WTC11 (cell line): ENCODE measurements around the gene LYG1. TPM values are rescaled to one million over a fixed set of nuclear protein-coding genes. Genes with fewer than 3 reads are reported as not detected.
A peak's percentile ranks its signal among the peaks of the same experiment; 100 is the strongest.

Experiments
- ATF2 ChIP-seq: sonication (generic); formaldehyde crosslinking; IDR thresholded peaks from 2 replicates; pipeline ENCODE4 v1.8.1; 2022; ENCODE audit warnings: low read depth, missing genetic modification reagents, borderline replicate concordance
- ATF6 ChIP-seq: sonication (generic); formaldehyde crosslinking; IDR thresholded peaks from 2 replicates; pipeline ENCODE4 v1.8.1; 2023; ENCODE audit warnings: mild to moderate bottlenecking, missing genetic modification reagents
- CBFB ChIP-seq: sonication (generic); formaldehyde crosslinking; IDR thresholded peaks from 2 replicates; pipeline ENCODE4 v1.8.1; 2022; ENCODE audit warnings: mild to moderate bottlenecking, low read depth, missing genetic modification reagents
- CREM ChIP-seq: sonication (generic); formaldehyde crosslinking; IDR thresholded peaks from 2 replicates; pipeline ENCODE4 v1.8.1; 2022; ENCODE audit warnings: mild to moderate bottlenecking, missing genetic modification reagents, moderate library complexity
- ETV6 ChIP-seq: sonication (generic); formaldehyde crosslinking; IDR thresholded peaks from 2 replicates; pipeline ENCODE4 v1.8.1; 2022; ENCODE audit warnings: mild to moderate bottlenecking, missing genetic modification reagents
- FOXK1 ChIP-seq: sonication (generic); formaldehyde crosslinking; IDR thresholded peaks from 2 replicates; pipeline ENCODE4 v1.8.0; 2022; ENCODE audit warnings: mild to moderate bottlenecking, moderate library complexity, missing genetic modification reagents
- FOXP4 ChIP-seq: sonication (generic); formaldehyde crosslinking; IDR thresholded peaks from 2 replicates; pipeline ENCODE4 v1.8.0; 2022; ENCODE audit warnings: mild to moderate bottlenecking, missing genetic modification reagents
- GABPB1 ChIP-seq: sonication (generic); formaldehyde crosslinking; IDR thresholded peaks from 2 replicates; pipeline ENCODE4 v1.8.1; 2023; ENCODE audit warnings: mild to moderate bottlenecking, missing genetic modification reagents
- HMGA2 ChIP-seq: fragments of 250-450 bp; sonication (Bioruptor Pico); IDR thresholded peaks from 2 replicates; pipeline ENCODE4 v1.4.0; 2021; ENCODE audit warnings: mild to moderate bottlenecking, moderate library complexity
- MAX ChIP-seq: sonication (generic); formaldehyde crosslinking; IDR thresholded peaks from 2 replicates; pipeline ENCODE4 v1.8.0; 2022; ENCODE audit warnings: mild to moderate bottlenecking, missing genetic modification reagents
- OVOL2 ChIP-seq: fragments of 250-450 bp; sonication (Bioruptor Pico); IDR thresholded peaks from 2 replicates; pipeline ENCODE4 v1.9.0; 2021; ENCODE audit warnings: mild to moderate bottlenecking, borderline replicate concordance
- RORB ChIP-seq: fragments of 250-450 bp; sonication (Bioruptor Pico); IDR thresholded peaks from 2 replicates; pipeline ENCODE4 v1.9.0; 2021; ENCODE audit warnings: mild to moderate bottlenecking
- SMAD4 ChIP-seq: sonication (generic); formaldehyde crosslinking; IDR thresholded peaks from 2 replicates; pipeline ENCODE4 v1.8.0; 2022; ENCODE audit warnings: mild to moderate bottlenecking, missing genetic modification reagents
- SP1 ChIP-seq: sonication (generic); formaldehyde crosslinking; conservative IDR thresholded peaks from 2 replicates; pipeline ENCODE4 v1.8.1; 2022; ENCODE audit warnings: missing genetic modification reagents
- USF2 ChIP-seq: sonication (generic); formaldehyde crosslinking; IDR thresholded peaks from 2 replicates; pipeline ENCODE4 v1.8.1; 2023; ENCODE audit warnings: mild to moderate bottlenecking, missing genetic modification reagents, moderate library complexity
- ZBTB21 ChIP-seq: sonication (generic); formaldehyde crosslinking; IDR thresholded peaks from 2 replicates; pipeline ENCODE4 v1.8.1; 2023; ENCODE audit warnings: mild to moderate bottlenecking, missing genetic modification reagents, borderline replicate concordance
- ZNF121 ChIP-seq: sonication (generic); formaldehyde crosslinking; IDR thresholded peaks from 2 replicates; pipeline ENCODE4 v1.8.0; 2023; ENCODE audit warnings: missing genetic modification reagents
- ZNF263 ChIP-seq: sonication (generic); formaldehyde crosslinking; IDR thresholded peaks from 2 replicates; pipeline ENCODE4 v1.8.1; 2022; ENCODE audit warnings: low read depth, mild to moderate bottlenecking, moderate library complexity, missing genetic modification reagents
- ZNF281 ChIP-seq: sonication (generic); formaldehyde crosslinking; IDR thresholded peaks from 2 replicates; pipeline ENCODE4 v1.8.0; 2023; ENCODE audit warnings: mild to moderate bottlenecking, missing genetic modification reagents
- ZNF317 ChIP-seq: sonication (generic); formaldehyde crosslinking; IDR thresholded peaks from 2 replicates; pipeline ENCODE4 v1.8.1; 2023; ENCODE audit warnings: low read depth, mild to moderate bottlenecking, moderate library complexity, missing genetic modification reagents, borderline replicate concordance
- ZNF423 ChIP-seq: fragments of 250-450 bp; sonication (Bioruptor Pico); IDR thresholded peaks from 2 replicates; pipeline ENCODE4 v2.1.2; 2022; ENCODE audit warnings: mild to moderate bottlenecking, moderate library complexity
- ZNF425 ChIP-seq: fragments of 250-450 bp; sonication (Bioruptor Pico); conservative IDR thresholded peaks from 2 replicates; pipeline ENCODE4 v1.9.0; 2021; ENCODE audit warnings: mild to moderate bottlenecking
- total RNA-seq: library from RNA; stranded (reverse); gene quantifications from 3 replicates; pipeline ENCODE4 v1.2.3, GENCODE V29; 2021
- TF ChIP-seq, protein P1 (sequence below): fragments of 250-450 bp; sonication (Bioruptor Pico); IDR thresholded peaks from 2 replicates; pipeline ENCODE4 v1.8.0; 2021; ENCODE audit warnings: mild to moderate bottlenecking
- TF ChIP-seq, protein P2 (sequence below): fragments of 250-450 bp; sonication (Bioruptor Pico); IDR thresholded peaks from 2 replicates; pipeline ENCODE4 v1.9.0; 2021; ENCODE audit warnings: moderate library complexity, mild to moderate bottlenecking, inconsistent platforms, borderline replicate concordance

Gene LYG1
- total RNA-seq, 1 experiment from 2014 or later, result 0.35 TPM

- TF ChIP-seq ZNF281, result no peak
- TF ChIP-seq GABPB1 (CRISPR knock-in tag), result peak; percentile 86
- no peak for TF ChIP-seq ZNF317 (CRISPR knock-in tag)
- no peak; the same call in 1 of the 2 replicates for TF ChIP-seq ETV6 (CRISPR knock-in tag)
- TF ChIP-seq ZNF263 (CRISPR knock-in tag), result no peak
- no peak for TF ChIP-seq OVOL2 (CRISPR knock-in tag)
- TF ChIP-seq SMAD4 (CRISPR knock-in tag), result no peak
- peak; percentile 79 for TF ChIP-seq FOXK1
- 0 out of 2 replicates have a peak, but pooled peaks have one; percentile 18 for TF ChIP-seq USF2 (CRISPR knock-in tag)
- peak; percentile 60 for TF ChIP-seq MAX
- TF ChIP-seq ZNF425, result no peak
- TF ChIP-seq FOXP4 (CRISPR knock-in tag), result no peak
- no peak for TF ChIP-seq RORB (CRISPR knock-in tag)
- TF ChIP-seq, protein P1, sequence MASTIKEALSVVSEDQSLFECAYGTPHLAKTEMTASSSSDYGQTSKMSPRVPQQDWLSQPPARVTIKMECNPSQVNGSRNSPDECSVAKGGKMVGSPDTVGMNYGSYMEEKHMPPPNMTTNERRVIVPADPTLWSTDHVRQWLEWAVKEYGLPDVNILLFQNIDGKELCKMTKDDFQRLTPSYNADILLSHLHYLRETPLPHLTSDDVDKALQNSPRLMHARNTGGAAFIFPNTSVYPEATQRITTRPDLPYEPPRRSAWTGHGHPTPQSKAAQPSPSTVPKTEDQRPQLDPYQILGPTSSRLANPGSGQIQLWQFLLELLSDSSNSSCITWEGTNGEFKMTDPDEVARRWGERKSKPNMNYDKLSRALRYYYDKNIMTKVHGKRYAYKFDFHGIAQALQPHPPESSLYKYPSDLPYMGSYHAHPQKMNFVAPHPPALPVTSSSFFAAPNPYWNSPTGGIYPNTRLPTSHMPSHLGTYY (CRISPR knock-in tag), result no peak
- TF ChIP-seq ZBTB21 (CRISPR knock-in tag), result no peak
- TF ChIP-seq ATF2 (CRISPR knock-in tag), result no peak
- TF ChIP-seq CBFB (CRISPR knock-in tag), result no peak
- TF ChIP-seq, protein P2, sequence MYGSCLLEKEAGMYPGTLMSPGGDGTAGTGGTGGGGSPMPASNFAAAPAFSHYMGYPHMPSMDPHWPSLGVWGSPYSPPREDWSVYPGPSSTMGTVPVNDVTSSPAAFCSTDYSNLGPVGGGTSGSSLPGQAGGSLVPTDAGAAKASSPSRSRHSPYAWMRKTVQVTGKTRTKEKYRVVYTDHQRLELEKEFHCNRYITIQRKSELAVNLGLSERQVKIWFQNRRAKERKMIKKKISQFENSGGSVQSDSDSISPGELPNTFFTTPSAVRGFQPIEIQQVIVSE (CRISPR knock-in tag), result no peak
- peak; percentile 72 for TF ChIP-seq CREM (CRISPR knock-in tag)
- TF ChIP-seq HMGA2, result no peak
- no peak for TF ChIP-seq ATF6 (CRISPR knock-in tag)
- TF ChIP-seq SP1 (CRISPR knock-in tag), result peak; percentile 86; the same call in 1 of the 2 replicates
- no peak for TF ChIP-seq ZNF121 (CRISPR knock-in tag)
- no peak for TF ChIP-seq ZNF423 (CRISPR knock-in tag)
Measured at GRCh38 chr2:99335911-99336803, 35.2 kb upstream of the LYG1 start, which contains the start of gene TXNDC9 (continued).
